ENCODE data around the gene TOR1AIP1. TPM values are rescaled to one million over a fixed set of nuclear protein-coding genes. Genes with fewer than 3 reads are reported as not detected.
A peak's percentile ranks its signal among the peaks of the same experiment; 100 is the strongest.

TOR1AIP1 gene
- total RNA-seq, 1 donor from 2014 or later = 60.6 TPM

DNA sequence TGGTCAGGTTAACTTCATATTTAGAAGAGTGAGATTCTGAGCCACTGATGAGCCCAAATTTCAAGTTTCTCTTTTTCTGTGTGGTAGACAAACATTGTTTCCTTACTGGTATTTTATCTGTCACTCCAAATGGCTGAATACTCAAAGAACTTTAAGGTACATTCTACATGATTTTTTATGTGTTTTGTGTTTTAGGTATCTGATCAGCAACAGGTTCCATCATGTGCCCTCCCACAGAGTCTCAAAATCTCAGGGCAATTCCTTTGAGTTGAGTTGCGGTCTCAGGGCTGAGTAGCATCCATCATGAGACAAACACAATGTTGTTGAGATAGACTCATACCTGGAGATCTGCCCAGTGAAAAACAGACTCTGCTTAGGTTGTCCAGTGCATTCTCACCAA lies 57.9 kb downstream of the TOR1AIP1 start:
- DNase-seq (ENCODE audit: extremely low spot score, unreplicated experiment) = no peak
- Mint-ChIP-seq H3K4me3 (ENCODE audit: unreplicated experiment) (no peak overlapping the region), H3K4me1 (ENCODE audit: unreplicated experiment) (no peaks in the 10 kb centered on the region), H3K27me3 (ENCODE audit: unreplicated experiment) (peaks cover 18% of the 10 kb centered on the region), H3K9me3 (ENCODE audit: unreplicated experiment) (no peaks in the 10 kb centered on the region), H3K36me3 (ENCODE audit: unreplicated experiment) (no peaks in the 10 kb centered on the region), H3K27ac (ENCODE audit: unreplicated experiment) (no peak overlapping the region)
- TF ChIP-seq, protein P1, sequence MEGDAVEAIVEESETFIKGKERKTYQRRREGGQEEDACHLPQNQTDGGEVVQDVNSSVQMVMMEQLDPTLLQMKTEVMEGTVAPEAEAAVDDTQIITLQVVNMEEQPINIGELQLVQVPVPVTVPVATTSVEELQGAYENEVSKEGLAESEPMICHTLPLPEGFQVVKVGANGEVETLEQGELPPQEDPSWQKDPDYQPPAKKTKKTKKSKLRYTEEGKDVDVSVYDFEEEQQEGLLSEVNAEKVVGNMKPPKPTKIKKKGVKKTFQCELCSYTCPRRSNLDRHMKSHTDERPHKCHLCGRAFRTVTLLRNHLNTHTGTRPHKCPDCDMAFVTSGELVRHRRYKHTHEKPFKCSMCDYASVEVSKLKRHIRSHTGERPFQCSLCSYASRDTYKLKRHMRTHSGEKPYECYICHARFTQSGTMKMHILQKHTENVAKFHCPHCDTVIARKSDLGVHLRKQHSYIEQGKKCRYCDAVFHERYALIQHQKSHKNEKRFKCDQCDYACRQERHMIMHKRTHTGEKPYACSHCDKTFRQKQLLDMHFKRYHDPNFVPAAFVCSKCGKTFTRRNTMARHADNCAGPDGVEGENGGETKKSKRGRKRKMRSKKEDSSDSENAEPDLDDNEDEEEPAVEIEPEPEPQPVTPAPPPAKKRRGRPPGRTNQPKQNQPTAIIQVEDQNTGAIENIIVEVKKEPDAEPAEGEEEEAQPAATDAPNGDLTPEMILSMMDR (IDR thresholded peaks at IDR 0.05) = no peak

DNA sequence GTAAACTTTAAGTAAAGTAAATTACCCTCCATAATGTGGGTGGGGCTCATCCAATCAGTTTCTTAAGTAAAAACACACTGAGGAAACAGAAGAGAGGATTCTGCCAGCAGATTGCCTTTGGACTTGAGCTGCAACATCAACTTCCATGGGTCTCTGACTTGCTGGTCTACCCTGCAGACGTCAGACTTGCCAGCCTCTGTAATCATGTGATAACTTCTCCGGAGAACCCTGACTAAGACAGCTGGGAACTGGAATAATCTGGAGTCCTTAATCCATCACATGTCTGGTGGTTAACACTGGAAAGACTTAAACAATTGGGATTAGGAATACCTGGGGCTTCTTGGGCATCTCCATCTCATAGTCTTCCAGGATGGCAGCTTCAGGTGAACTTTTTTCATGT lies 59.4 kb downstream of the TOR1AIP1 start:
- DNase-seq (ENCODE audit: extremely low spot score, unreplicated experiment) = no peak
- no peak overlapping the region for H3K27ac Mint-ChIP-seq (ENCODE audit: unreplicated experiment)
- H3K27me3 Mint-ChIP-seq (ENCODE audit: unreplicated experiment) = peaks cover 17% of the 10 kb centered on the region
- no peaks in the 10 kb centered on the region for H3K9me3 Mint-ChIP-seq (ENCODE audit: unreplicated experiment)
- H3K4me3 Mint-ChIP-seq (ENCODE audit: unreplicated experiment) = no peak overlapping the region
- TF ChIP-seq, protein P1 (IDR thresholded peaks at IDR 0.05) = no peak
- H3K4me1 Mint-ChIP-seq (ENCODE audit: unreplicated experiment) = no peaks in the 10 kb centered on the region
- H3K36me3 Mint-ChIP-seq (ENCODE audit: unreplicated experiment) = no peaks in the 10 kb centered on the region

DNA sequence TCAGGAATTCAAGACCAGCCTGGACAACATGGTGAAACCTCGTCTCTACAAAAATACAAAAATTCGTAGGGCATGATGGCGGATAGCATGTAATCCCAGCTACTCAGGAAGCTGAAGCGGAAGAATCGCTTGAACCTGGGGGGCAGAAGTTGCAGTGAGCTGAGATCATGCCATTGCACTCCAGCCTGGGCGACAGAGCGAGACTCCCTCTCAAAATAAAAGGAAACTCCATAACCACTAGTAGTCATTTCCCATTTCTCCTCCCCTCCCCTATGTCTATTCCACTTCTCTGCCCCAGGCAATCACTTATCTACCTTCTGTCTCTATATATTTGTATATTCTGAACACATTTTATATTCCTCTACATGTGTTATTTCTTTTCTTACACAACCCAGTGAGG lies 68.6 kb downstream of the TOR1AIP1 start:
- Mint-ChIP-seq H3K36me3 (ENCODE audit: unreplicated experiment) (no peaks in the 10 kb centered on the region), H3K27me3 (ENCODE audit: unreplicated experiment) (no peaks in the 10 kb centered on the region), H3K9me3 (ENCODE audit: unreplicated experiment) (no peaks in the 10 kb centered on the region), H3K4me1 (ENCODE audit: unreplicated experiment) (peaks cover 8% of the 10 kb centered on the region), H3K27ac (ENCODE audit: unreplicated experiment) (no peak overlapping the region), H3K4me3 (ENCODE audit: unreplicated experiment) (no peak overlapping the region)
- TF ChIP-seq, protein P1 (IDR thresholded peaks at IDR 0.05) = no peak
- DNase-seq (ENCODE audit: extremely low spot score, unreplicated experiment) = no peak

DNA sequence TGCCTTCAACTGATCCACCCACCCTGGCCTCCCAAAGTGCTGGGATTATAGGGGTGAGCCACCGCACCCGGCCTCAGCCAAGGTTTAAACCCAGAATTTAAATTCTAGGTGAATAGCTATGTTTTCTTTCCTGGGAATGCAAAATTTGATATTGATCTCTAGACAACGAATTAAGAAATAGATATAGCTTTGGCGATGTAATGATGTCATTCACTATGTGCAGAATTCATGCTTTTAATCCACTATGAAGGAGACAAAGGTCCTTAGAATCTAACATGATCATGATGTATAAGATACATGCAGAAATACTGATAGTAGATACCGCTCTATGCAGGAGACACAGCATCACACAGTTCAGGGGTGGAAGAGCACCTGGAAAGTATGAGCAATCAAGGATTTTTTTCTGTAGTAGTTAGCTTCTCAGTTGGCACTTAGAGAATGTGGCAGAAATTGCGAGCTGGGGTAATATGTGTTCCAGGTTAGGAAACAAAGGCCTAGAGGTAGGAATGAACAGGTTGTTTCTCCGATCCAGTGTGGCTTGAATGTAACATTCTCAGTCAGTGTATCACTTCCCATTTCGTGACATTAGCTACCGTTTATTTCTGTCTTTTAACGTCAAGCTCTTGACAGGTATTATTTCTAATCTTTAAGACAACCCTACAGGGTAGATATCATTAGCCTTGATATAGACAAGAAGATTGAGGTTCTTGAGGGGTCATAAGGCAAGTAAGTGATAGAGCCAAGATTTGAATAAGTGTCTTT lies 69.5 kb downstream of the TOR1AIP1 start:
- no peak for DNase-seq (ENCODE audit: extremely low spot score, unreplicated experiment)
- peaks cover 17% of the 10 kb centered on the region for H3K4me1 Mint-ChIP-seq (ENCODE audit: unreplicated experiment)
- no peak overlapping the region for H3K4me3 Mint-ChIP-seq (ENCODE audit: unreplicated experiment)

DNA sequence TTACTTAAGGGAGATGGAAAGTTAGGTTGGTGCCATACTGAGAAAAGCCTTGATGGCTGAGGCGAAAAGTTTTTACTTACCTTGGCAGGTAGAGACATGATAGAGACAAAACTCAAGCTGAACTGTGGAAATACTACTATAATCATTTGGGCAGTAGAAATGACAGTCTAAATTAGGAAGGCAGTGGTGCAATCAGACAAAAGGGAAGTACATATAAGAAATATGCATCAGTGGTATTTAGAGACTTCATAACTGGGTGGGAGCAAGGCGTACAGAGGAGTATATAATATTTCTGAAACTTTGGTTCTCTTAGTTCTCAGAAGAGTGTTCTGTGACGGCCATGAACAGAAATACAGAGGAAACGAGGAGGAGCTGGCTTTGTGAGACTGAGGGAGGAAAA lies 70.1 kb downstream of the TOR1AIP1 start:
- Mint-ChIP-seq H3K4me3 (ENCODE audit: unreplicated experiment) (no peak overlapping the region), H3K4me1 (ENCODE audit: unreplicated experiment) (peaks cover 22% of the 10 kb centered on the region), H3K27me3 (ENCODE audit: unreplicated experiment) (no peaks in the 10 kb centered on the region), H3K27ac (ENCODE audit: unreplicated experiment) (peak overlapping the region; percentile 24), H3K9me3 (ENCODE audit: unreplicated experiment) (no peaks in the 10 kb centered on the region), H3K36me3 (ENCODE audit: unreplicated experiment) (no peaks in the 10 kb centered on the region)
- TF ChIP-seq, protein P1 (IDR thresholded peaks at IDR 0.05) = no peak
- no peak for DNase-seq (ENCODE audit: extremely low spot score, unreplicated experiment)

More for the DNA sequence above, 69.5 kb downstream of the TOR1AIP1 start:
- Mint-ChIP-seq H3K27ac (ENCODE audit: unreplicated experiment) (no peak overlapping the region), H3K27me3 (ENCODE audit: unreplicated experiment) (no peaks in the 10 kb centered on the region), H3K9me3 (ENCODE audit: unreplicated experiment) (no peaks in the 10 kb centered on the region), H3K36me3 (ENCODE audit: unreplicated experiment) (no peaks in the 10 kb centered on the region)
- TF ChIP-seq, protein P1 (IDR thresholded peaks at IDR 0.05) = no peak
